ENCODE data around the gene TOMM20.
"Not testable (repeated sequence)": the region's sequence is repeated elsewhere in the genome, so short reads cannot be mapped to it uniquely, and the experiment has no call there.

TOMM20 gene

GRCh38 chr1:235128456-235129328 is at the start of gene TOMM20:
Gene TOMM20, minus strand, starts transcription at chr1:235128837. Its CDS starts 122 bp downstream, at chr1:235128715.
- peak; percentile 98 for DNase-seq (ENCODE audit: low spot score)

DNA sequence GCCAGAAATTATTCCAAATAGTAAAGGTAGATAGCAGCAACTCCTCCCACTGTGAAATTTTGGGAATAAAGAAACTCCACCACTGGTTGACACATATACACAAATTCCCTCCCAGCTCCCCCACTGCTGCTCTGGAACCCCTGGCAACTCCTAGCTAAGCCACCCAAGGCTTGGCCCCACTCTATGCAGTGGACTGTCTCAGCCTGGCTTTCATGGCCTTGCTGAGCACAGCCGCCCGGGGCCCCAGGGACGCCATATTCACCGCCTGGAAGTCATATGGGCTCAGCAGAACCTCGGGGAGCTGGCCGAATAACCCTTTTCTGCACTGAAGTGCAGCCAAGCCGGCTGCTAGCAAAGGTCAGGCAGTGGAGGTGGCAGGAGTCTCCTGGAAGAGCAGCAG is 47.8 kb upstream of the TOMM20 start:
- DNase-seq (ENCODE audit: low spot score) = no peak

DNA sequence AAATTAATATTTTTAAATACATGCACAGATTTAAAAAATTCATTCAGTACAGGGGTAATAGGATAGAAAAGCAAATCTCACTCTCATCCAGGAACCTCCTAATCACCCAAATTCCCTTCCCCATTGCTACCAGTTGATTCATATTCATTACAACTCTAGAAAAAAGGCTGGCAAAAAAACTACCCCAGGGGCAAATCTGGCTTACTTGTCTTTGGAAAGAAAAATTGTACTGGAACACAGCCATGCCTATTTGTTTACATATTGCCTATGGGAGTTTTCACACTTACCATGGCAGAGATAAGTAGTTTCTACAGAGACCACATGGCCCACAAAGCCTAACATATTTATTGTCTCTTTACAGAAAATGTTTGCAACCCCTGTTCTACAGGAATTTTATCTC is 41.3 kb upstream of the TOMM20 start:
- no peak for DNase-seq (ENCODE audit: low spot score)

DNA sequence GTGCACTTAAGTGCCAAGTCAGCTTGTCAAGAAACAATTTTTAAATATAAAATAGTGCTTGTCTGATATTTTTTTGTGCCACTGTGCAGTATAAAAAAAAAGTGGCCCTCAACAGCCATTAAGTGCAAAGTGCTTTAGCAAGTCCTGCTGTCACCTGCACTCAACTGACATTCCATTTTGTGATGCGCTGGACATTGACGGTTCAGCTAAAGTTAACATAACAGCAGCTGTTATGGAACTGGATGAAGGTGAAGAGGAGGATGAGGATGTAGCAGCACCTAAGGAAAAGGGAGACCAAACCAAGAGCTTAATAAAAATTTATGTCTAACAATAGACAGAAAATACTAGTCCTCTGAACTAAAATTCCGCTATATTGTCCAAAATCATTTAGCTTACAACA is 39.7 kb upstream of the TOMM20 start:
- DNase-seq (ENCODE audit: low spot score) = no peak

DNA sequence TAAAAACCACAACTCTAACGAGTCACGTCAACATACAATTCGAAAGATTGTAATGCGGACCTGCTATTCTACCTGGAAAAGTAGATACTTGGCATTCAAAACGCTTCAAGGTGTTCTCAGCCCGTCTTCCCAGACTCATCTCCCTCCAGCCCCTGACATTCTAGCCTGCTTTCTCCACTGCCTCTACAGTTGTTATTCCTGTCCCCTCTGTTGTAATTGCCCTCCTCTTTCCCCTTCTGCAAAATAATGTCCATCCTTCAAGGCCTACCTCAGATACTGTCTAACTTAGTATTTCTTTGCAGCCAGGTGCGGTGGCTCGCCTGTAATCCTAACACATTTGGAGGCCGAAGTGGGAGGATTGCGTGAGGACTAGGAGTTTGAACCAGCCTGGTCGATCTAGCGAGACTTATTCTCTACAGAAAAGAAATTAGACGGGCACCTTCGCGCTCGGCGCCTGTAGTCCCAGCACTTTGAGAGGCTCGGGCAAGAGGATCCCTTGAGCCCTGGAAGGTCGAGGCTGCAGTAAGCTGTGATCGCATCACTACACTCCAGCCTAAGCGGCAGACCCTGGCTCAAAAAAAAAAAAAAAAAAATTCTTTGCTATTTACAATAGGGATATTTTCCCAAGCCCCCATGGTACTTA is 33.2 kb upstream of the TOMM20 start:
- no peak for DNase-seq (ENCODE audit: low spot score)

DNA sequence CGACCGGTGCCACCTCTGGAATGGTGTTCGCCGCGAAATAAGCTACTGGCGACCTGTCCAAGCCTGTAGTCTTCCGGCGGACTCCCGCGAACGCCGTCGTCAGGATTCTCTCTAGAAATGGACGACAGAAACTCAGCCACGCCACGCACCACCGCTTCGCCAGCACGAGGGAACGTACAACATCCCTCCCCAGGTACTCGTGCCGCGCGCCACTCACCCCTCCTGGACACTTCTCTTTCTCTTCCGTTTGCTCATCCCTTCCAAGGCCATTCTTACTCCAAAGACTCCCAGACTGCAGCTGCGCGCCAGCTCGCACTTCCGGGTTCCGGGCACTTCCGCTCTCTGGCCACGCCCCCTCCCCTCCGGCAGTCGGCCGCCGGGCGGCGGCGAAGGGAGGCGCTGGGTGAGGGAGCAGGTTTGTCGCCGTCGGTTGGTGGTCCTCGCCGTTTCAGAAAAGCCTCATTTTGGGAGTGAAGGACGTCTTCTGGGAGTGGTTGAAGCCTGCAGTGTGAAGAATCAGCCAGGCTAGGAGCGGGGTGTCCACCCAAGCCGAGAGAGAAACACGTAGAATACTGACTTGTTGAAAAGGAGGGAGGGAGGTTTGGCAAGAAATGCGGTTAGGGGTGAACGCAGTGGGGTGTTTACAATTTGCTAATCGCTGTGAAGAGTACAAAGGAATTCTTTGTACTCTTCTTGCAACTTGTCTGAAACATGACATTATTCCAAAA is 32.5 kb upstream of the TOMM20 start, which contains the start of gene RBM34:
Gene RBM34 (minus strand): TSS at position 294 of the 728 bp plus-strand sequence. CDS start 24 bp downstream, at position 270.
- peak; percentile 92 for DNase-seq (ENCODE audit: low spot score)

DNA sequence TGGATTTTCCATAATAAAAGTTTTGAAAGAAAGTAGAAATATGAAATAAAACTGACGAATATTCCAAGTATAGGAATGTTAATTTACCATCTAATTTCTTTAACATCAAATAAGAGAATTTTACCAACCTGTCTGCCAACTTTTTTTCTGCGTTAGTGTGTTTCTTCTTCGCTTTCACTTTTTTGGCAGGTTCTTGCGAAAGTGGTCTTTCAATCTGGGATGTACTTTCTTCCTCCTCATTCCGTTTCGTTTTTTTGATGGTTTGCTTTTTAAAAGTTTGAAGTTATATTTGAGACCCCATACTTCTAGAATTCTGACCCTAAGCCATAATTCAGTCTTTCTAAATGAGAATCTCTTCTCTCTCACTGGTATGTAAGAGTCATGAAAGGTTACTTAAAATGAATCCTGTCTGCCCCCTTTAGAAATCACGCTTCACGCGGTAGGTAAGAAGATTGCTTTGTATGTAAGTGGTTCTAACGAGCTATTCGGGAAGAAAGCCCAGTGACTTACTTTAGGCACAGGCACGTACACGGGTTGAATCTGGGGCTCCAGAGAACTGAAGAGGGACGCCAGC is 31.8 kb upstream of the TOMM20 start:
- peak; percentile 51 for DNase-seq (ENCODE audit: low spot score)

DNA sequence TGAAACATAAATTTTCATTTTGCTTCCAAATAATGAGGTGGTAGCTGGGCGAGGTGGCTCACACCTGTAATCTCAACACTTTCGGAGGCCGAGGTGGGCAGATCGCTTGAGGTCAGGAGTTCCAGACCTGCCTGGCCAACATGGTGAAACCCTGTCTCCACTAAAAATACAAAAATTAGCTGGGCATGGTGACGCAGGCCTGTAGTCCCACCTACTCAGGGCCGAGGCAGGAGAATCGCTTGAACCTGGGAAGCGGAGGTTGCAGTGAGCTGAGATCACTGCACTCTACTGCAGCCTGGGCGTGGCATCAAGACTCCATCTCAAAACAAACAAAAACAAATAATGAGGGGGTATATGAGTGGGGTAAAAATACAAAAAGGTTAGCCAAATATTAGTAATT is 31.3 kb upstream of the TOMM20 start:
- not testable (repeated sequence) for DNase-seq (ENCODE audit: low spot score)

DNA sequence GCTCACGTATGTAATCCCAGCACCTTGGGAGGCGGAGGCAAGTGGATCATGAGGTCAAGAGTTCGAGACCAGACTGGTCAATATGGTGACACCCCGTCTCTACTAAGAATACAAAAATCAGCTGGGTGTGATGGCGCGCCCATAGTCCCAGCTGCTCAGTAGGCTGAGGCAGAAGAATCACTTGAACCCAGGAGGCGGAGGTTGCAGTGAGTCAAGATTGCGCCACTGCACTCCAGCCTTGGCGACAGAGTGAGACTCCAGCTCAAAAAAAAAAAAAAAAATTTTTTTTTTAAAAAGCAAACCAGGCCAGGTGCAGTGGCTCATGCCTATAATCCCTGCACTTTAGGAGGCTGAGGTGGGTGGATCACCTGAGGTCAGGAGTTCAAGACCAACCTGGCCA is 30.6 kb upstream of the TOMM20 start:
- not testable (repeated sequence) for DNase-seq (ENCODE audit: low spot score)

- no peak for DNase-seq (ENCODE audit: low spot score)
Observed at GRCh38 chr1:235158680-235159079, 30.0 kb upstream of the TOMM20 start.

DNA sequence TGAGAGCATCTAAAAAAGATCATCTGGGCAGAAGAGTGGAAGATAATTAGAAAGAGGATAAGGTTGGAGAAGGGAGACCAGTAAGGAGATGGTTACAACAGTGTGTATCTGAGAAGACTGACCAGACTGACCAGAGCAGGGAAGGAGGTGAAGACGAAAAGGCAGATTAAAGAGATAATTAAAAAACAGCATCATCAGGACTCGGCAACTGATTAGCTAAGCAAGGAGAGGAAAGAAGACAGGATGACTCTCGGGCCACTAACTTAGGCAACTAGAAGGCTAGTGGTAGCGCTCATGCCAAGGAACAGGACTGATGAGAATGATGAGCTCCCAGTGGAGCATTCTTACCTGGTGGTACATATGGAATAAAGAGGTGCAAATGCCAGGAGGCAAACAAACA is 28.5 kb upstream of the TOMM20 start:
- no peak for DNase-seq (ENCODE audit: low spot score)

DNA sequence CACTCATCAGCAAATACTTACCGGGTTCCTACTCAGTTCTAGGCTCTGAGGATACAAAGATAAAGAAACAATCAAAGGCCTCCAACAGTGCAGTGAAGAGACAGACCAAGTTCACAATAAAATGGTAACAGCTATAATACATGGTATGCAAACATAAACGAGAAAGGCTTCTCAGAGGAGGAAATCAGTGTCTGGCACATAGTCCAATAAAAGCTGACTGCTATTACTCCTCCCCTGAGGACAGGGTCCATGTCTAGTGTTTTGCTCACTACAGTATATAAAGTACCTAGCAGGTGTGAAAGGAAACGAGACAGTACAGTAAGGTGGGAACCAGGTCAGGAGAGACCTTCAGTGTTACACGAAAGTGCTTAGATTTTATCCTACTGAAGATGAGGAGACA is 28.1 kb upstream of the TOMM20 start:
- no peak for DNase-seq (ENCODE audit: low spot score)

GRCh38 chr1:235156265-235156664 is 27.6 kb upstream of the TOMM20 start:
- no peak for DNase-seq (ENCODE audit: low spot score)

GRCh38 chr1:235152235-235152634 is 23.6 kb upstream of the TOMM20 start:
- no peak for DNase-seq (ENCODE audit: low spot score)

GRCh38 chr1:235151033-235151432 is 22.4 kb upstream of the TOMM20 start:
- no peak for DNase-seq (ENCODE audit: low spot score)

GRCh38 chr1:235149824-235150223 is 21.2 kb upstream of the TOMM20 start:
- DNase-seq (ENCODE audit: low spot score) = no peak

GRCh38 chr1:235147269-235147668 is 18.6 kb upstream of the TOMM20 start:
- no peak for DNase-seq (ENCODE audit: low spot score)

DNA sequence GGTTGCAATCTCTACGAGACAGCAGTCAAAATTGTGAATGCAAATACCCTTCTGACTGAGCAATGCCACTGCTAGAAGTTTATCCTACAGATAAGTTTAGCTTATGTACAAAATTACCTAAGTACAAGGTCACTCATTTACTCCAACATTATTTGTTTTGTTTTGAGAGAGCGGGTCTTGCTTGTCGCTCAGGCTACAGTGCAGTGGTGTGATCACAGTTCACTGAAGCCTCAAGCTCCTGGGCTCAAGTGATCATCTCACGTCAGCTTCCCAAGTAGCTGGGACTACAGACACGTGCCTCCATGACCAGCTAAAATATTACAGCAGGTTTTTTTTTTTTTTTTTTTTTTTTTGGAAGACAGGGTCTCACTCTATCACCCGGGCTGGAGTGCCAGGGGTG is 17.0 kb upstream of the TOMM20 start:
- DNase-seq (ENCODE audit: low spot score) = no peak

DNA sequence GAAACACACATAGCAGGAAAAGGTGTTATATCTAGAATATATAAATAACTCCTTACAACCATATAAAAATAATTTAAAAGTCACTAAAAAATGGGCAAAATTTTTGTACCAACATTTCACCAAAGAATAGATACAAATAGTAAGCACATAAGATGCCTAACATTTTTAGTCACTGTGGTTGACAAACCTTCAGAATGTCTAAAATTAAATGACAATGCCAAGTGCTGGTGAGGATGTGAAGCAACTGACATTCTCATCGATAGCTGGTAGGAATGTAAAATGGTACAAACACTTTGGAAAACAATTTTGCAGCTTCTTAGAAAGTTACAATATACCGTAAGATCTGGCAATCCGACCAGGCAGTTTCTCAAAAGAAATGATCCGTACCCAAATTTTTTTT is 14.4 kb upstream of the TOMM20 start:
- DNase-seq (ENCODE audit: low spot score) = no peak

DNA sequence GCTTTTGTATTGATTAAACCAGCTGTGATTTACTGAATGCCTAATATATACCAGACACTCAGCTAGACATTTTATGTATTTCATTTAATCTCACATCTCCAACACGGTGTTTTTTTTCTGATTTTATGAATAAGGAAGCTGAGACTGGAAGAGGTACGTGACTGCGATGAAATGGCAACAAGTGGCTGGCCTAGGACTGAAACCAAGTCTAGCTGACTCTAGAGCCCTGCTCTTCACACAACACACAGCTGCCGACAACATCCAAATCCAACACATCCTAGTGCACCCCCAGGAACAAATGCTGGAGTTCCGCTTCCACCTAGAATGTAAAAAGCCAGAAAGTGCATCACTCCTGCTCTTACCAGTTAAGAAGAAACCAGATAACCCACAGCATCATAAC is 10.7 kb upstream of the TOMM20 start:
- DNase-seq (ENCODE audit: low spot score) = no peak

DNA sequence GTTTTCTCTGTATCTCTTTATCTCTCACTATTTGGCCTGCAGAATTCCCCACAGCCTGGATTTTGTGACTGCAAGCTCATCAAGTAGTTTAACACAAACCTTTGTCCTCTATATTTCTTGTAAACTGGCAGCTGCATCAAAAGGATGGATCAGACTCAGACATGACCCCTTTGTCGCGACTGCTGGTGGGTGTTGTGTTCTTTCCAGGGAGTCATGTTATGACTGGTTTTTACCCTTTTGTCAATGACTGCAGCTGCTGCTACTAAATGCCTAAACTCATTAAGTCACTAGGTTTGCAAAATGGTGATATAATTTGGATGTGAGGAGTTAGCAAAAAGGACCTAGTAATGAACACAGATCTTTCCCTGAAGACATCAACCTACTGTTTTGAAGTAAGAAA is 10.2 kb upstream of the TOMM20 start:
- DNase-seq (ENCODE audit: low spot score) = no peak

GRCh38 chr1:235136111-235136510 is 7.5 kb upstream of the TOMM20 start:
- DNase-seq (ENCODE audit: low spot score) = no peak

All from pons (tissue), 1 donor.